Measurements from ENCODE around the gene TPBGL. TPM values are rescaled to one million over a fixed set of nuclear protein-coding genes. Genes with fewer than 3 reads are reported as not detected.

Gene TPBGL
- total RNA-seq, 4 donors from 2014 or later, result 0.26 to 0.40 (median 0.33) TPM; not detected in 1

GRCh38 chr11:75287579-75287978, 47.0 kb downstream of the TPBGL start:
- peaks cover 33 to 71% (median 61%) of the 10 kb centered on the region in 4 donors for H3K36me3 ChIP-seq

GRCh38 chr11:75289511-75289760, 48.9 kb downstream of the TPBGL start:
- DNase-seq (ENCODE audit: extremely low spot score), result no peak
- WGBS, result 86% methylated on average over 6 of the region's 6 CpGs

More at GRCh38 chr11:75287579-75287978, 47.0 kb downstream of the TPBGL start:
- 94% methylated on average over 17 of the region's 17 CpGs for WGBS
- Histone ChIP-seq H3K9me3 (no peaks in the 10 kb centered on the region), H3K27me3 (no peaks in the 10 kb centered on the region), H3K27ac (replicated peaks in 1 of 4) (no peak overlapping the region), H3K4me1 (peaks cover 2 to 45% (median 35%) of the 10 kb centered on the region in 4 donors), H3K4me3 (no peak overlapping the region)
- intact Hi-C loops (cut with DNase I), result no loop called here
- no peak for DNase-seq (ENCODE audit: extremely low spot score)
- TF ChIP-seq POLR2AphosphoS5 (IDR thresholded peaks at IDR 0.05) (no peak), EP300 (IDR thresholded peaks at IDR 0.05) (no peak), CTCF (IDR thresholded peaks at IDR 0.05) (no peak), POLR2A (IDR thresholded peaks at IDR 0.05; ENCODE audit: low read depth) (no peak)

GRCh38 chr11:75289919-75290318, 49.3 kb downstream of the TPBGL start:
- H3K4me1 ChIP-seq, result peaks cover 13 to 61% (median 48%) of the 10 kb centered on the region in 4 donors
- no peak overlapping the region for H3K4me3 ChIP-seq
- DNase-seq (ENCODE audit: extremely low spot score), result no peak
- no peak overlapping the region for H3K27ac ChIP-seq (replicated peaks in 1 of 4)
- TF ChIP-seq POLR2AphosphoS5 (IDR thresholded peaks at IDR 0.05) (no peak), EP300 (IDR thresholded peaks at IDR 0.05) (no peak), POLR2A (IDR thresholded peaks at IDR 0.05; ENCODE audit: low read depth) (no peak), CTCF (IDR thresholded peaks at IDR 0.05) (no peak)
- intact Hi-C loops (cut with DNase I), result no loop called here
- H3K9me3 ChIP-seq, result no peaks in the 10 kb centered on the region
- peaks cover 16 to 51% (median 44%) of the 10 kb centered on the region in 4 donors for H3K36me3 ChIP-seq
- H3K27me3 ChIP-seq, result no peaks in the 10 kb centered on the region
- 98% methylated on average over 6 of the region's 12 CpGs for WGBS

More at GRCh38 chr11:75289511-75289760, 48.9 kb downstream of the TPBGL start:
- TF ChIP-seq CTCF (IDR thresholded peaks at IDR 0.05) (no peak), POLR2A (IDR thresholded peaks at IDR 0.05; ENCODE audit: low read depth) (no peak), POLR2AphosphoS5 (IDR thresholded peaks at IDR 0.05) (no peak), EP300 (IDR thresholded peaks at IDR 0.05) (no peak)
- Histone ChIP-seq H3K36me3 (peaks cover 17 to 56% (median 49%) of the 10 kb centered on the region in 4 donors), H3K27ac (replicated peaks in 1 of 4) (no peak overlapping the region), H3K9me3 (no peaks in the 10 kb centered on the region), H3K4me1 (peaks cover 13 to 61% (median 48%) of the 10 kb centered on the region in 4 donors), H3K4me3 (no peak overlapping the region), H3K27me3 (no peaks in the 10 kb centered on the region)
- intact Hi-C loops (cut with DNase I), result no loop called here

- intact Hi-C loops (cut with DNase I), result no loop called here
- H3K27me3 ChIP-seq, result no peaks in the 10 kb centered on the region
- DNase-seq (ENCODE audit: extremely low spot score), result no peak
- H3K4me3 ChIP-seq, result no peak overlapping the region
- TF ChIP-seq POLR2A (IDR thresholded peaks at IDR 0.05; ENCODE audit: low read depth), result no peak
- no peak for TF ChIP-seq EP300 (IDR thresholded peaks at IDR 0.05)
- no peak for TF ChIP-seq CTCF (IDR thresholded peaks at IDR 0.05)
- TF ChIP-seq POLR2AphosphoS5 (IDR thresholded peaks at IDR 0.05), result no peak
- WGBS, result 96% methylated on average over 6 of the region's 6 CpGs
- no peaks in the 10 kb centered on the region for H3K9me3 ChIP-seq
- peaks cover 13 to 61% (median 48%) of the 10 kb centered on the region in 4 donors for H3K4me1 ChIP-seq
- no peak overlapping the region for H3K27ac ChIP-seq (replicated peaks in 1 of 4)
- H3K36me3 ChIP-seq, result peaks cover 3 to 42% (median 34%) of the 10 kb centered on the region in 4 donors
Observed at GRCh38 chr11:75291741-75292140, 51.2 kb downstream of the TPBGL start.

- WGBS, result 73% methylated on average over 3 of the region's 3 CpGs
- DNase-seq (ENCODE audit: extremely low spot score), result no peak
- no peak overlapping the region for H3K27ac ChIP-seq (replicated peaks in 1 of 4)
Observed at GRCh38 chr11:75292943-75293342, 52.4 kb downstream of the TPBGL start.

More at GRCh38 chr11:75292943-75293342, 52.4 kb downstream of the TPBGL start:
- no peak overlapping the region for H3K4me3 ChIP-seq
- TF ChIP-seq POLR2A (IDR thresholded peaks at IDR 0.05; ENCODE audit: low read depth) (no peak), CTCF (IDR thresholded peaks at IDR 0.05) (no peak), EP300 (IDR thresholded peaks at IDR 0.05) (no peak)
- no peaks in the 10 kb centered on the region for H3K27me3 ChIP-seq
- peaks cover 3 to 31% (median 23%) of the 10 kb centered on the region in 4 donors for H3K36me3 ChIP-seq
- no peaks in the 10 kb centered on the region for H3K9me3 ChIP-seq
- H3K4me1 ChIP-seq, result peaks cover 13 to 54% (median 43%) of the 10 kb centered on the region in 4 donors
- intact Hi-C loops (cut with DNase I), result no loop called here
